Thoracic aorta (tissue), 2 donors: Measurements from ENCODE around the gene HSPA12B. TPM values are rescaled to one million over a fixed set of nuclear protein-coding genes. Genes with fewer than 3 reads are reported as not detected.

Experiments
- ATAC-seq: fragments of 150-250 bp; one replicate; pipeline ENCODE4 v1.8.0; 2017; ENCODE audit warnings: low read depth; ENCODE audit not compliant: insufficient number of reproducible peaks, low FRiP score
- DNase-seq: peaks from one replicate; pipeline ENCODE4 v3.0.0-alpha.2; 2020; ENCODE audit warnings: low spot score
- H3K27ac ChIP-seq, 2 donors: fragments of 200-600 bp; sonication (generic); 1 replicate in 1 of 2; 2 replicates in 1 of 2; pipeline ENCODE4 v1.5.1; 2016; ENCODE audit warnings: mild to moderate bottlenecking in 2 of 2, moderate library complexity in 2 of 2
- H3K27me3 ChIP-seq: fragments of 200-600 bp; sonication (generic); replicated peaks from 2 replicates; pipeline ENCODE4 v1.6.0; 2016; ENCODE audit warnings: mild to moderate bottlenecking; ENCODE audit not compliant: insufficient read depth
- H3K36me3 ChIP-seq: fragments of 200-600 bp; sonication (generic); one replicate; pipeline ENCODE4 v1.5.1; 2016
- H3K4me1 ChIP-seq, 2 donors: fragments of 200-600 bp; sonication (generic); 1 replicate in 1 of 2; 2 replicates in 1 of 2; pipeline versions ENCODE4 v1.5.1 to v1.6.0; 2016; ENCODE audit warnings: low read depth in 2 of 2, mild to moderate bottlenecking in 1 of 2; ENCODE audit not compliant: control insufficient read depth in 1 of 2
- H3K4me3 ChIP-seq: fragments of 200-600 bp; sonication (generic); 2 replicates; pipeline ENCODE4 v1.5.1; 2016; ENCODE audit warnings: mild to moderate bottlenecking
- H3K9me3 ChIP-seq: fragments of 200-600 bp; sonication (generic); 2 replicates; pipeline ENCODE4 v1.5.1; 2016
- total RNA-seq, 2 donors: library from RNA; depleted of rRNA; stranded (reverse); fragments of >200 nt; gene quantifications; one replicate each; pipeline versions ENCODE4 v1.1.0 to v1.2.3, GENCODE V29; 2016
- TF ChIP-seq, protein P1 (sequence below): fragments of 200-600 bp; sonication (generic); IDR thresholded peaks from one replicate; pipeline ENCODE4 v1.5.1; 2019; ENCODE audit warnings: antibody characterized with exemption

Gene HSPA12B
- total RNA-seq, 2 donors from 2014 or later, result 4.6 to 6.5 TPM

DNA sequence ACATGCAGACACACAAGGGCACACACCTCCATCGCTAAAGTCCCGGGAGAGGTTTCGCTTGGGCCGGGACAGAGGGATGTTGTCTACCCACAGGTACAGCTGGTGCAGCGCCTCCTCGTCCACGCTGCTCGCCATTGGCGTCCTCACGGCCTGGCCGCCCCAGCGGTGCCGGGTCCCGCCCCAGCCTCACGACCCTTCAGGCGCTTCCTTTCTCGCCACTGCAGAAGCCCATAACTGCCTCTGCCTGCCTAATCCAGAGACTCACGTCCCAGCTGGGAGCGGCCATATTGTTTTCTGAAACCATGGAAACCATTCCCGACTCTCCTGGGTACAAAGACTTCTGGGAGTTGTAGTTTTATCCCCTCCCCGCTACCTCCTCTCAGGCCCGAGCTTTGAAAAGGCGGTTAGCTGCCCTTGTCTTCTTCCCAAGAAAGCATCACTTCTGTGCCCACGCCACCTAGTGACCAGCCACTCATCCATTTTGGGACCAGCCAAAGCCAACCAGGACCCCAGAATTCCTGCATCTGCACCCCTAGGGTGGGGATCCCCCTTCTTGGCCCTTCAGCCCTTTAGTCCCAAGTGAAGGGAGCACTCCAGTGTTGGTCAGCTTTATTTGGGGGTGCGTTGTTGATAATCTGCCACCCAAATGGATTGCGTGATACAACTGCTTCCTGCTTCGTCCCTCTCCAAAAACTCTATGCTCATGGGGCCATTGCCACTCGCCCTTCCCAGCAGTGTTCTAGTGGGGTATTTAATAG, 48.8 kb downstream of the HSPA12B start, which contains the start of gene SPEF1:
TSS of gene SPEF1 (minus strand) at position 296 of the 758 bp plus-strand sequence. CDS start at position 135, 161 bp downstream.
- H3K27ac ChIP-seq, result peak within 1 kb of the TSS; percentile 49 to 54
- H3K36me3 ChIP-seq, result no peaks in the 10 kb centered on the region
- H3K27me3 ChIP-seq, result no peaks in the 10 kb centered on the region
- no peaks in the 10 kb centered on the region for H3K9me3 ChIP-seq
- peak within 1 kb of the TSS; percentile 57 for H3K4me3 ChIP-seq
- peaks cover 31 to 47% of the 10 kb centered on the region in 2 donors for H3K4me1 ChIP-seq
- TF ChIP-seq, protein P1, sequence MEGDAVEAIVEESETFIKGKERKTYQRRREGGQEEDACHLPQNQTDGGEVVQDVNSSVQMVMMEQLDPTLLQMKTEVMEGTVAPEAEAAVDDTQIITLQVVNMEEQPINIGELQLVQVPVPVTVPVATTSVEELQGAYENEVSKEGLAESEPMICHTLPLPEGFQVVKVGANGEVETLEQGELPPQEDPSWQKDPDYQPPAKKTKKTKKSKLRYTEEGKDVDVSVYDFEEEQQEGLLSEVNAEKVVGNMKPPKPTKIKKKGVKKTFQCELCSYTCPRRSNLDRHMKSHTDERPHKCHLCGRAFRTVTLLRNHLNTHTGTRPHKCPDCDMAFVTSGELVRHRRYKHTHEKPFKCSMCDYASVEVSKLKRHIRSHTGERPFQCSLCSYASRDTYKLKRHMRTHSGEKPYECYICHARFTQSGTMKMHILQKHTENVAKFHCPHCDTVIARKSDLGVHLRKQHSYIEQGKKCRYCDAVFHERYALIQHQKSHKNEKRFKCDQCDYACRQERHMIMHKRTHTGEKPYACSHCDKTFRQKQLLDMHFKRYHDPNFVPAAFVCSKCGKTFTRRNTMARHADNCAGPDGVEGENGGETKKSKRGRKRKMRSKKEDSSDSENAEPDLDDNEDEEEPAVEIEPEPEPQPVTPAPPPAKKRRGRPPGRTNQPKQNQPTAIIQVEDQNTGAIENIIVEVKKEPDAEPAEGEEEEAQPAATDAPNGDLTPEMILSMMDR, result peak; percentile 41
- ATAC-seq, result peak; percentile 88
- peak; percentile 65 for DNase-seq

DNA sequence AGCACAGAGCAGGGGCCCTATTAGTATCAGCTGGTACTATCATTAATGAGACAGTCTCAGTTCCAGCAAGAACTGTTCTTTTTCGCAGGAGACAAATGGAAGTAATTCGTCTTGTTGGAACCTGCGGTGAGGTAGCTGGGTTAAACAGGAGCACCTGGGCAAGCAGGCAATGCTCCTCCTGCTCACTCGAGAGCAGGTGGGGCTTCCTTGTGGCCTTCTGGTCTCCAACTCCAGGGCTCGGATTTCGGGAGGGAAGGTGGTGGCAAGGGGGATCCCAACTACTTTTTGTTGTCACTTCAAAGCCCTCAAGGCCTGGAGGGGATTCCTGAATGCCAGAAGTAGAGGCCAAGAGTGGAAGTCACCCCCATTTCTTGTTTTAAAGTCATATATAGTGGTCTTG, 50.1 kb downstream of the HSPA12B start:
- ATAC-seq (no peak), DNase-seq (no peak)
- Histone ChIP-seq H3K9me3 (no peaks in the 10 kb centered on the region), H3K36me3 (no peaks in the 10 kb centered on the region), H3K4me1 (peaks cover 37 to 49% of the 10 kb centered on the region in 2 donors), H3K27ac (no peak overlapping the region), H3K4me3 (no peak overlapping the region), H3K27me3 (no peaks in the 10 kb centered on the region)
- TF ChIP-seq, protein P1, result no peak

DNA sequence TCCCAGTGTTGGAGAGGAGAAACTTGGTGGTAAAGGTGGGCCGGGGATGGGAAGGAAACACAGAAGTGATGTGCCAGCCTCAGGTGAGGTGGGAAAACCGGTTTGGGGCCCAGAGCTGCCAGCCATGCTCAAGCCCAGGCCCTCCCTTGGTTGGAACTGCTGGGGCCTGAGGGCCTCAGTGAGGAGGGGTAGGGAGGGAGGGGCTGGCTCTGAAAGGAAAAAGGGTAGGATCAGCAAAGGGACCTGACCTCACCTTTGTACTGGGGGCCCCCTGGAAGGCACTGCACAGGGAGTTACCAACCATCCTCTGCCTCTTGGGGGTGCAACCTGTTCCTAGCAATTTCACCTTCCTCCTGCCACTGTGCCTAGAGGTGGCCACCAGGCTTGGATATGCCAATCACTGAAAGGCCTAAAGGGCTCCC, 50.6 kb downstream of the HSPA12B start:
- H3K27ac ChIP-seq, result no peak overlapping the region
- H3K36me3 ChIP-seq, result no peaks in the 10 kb centered on the region
- TF ChIP-seq, protein P1, result no peak
- no peaks in the 10 kb centered on the region for H3K9me3 ChIP-seq
- H3K4me1 ChIP-seq, result peaks cover 34 to 47% of the 10 kb centered on the region in 2 donors
- no peak for DNase-seq
- no peaks in the 10 kb centered on the region for H3K27me3 ChIP-seq
- no peak for ATAC-seq
- no peak overlapping the region for H3K4me3 ChIP-seq

DNA sequence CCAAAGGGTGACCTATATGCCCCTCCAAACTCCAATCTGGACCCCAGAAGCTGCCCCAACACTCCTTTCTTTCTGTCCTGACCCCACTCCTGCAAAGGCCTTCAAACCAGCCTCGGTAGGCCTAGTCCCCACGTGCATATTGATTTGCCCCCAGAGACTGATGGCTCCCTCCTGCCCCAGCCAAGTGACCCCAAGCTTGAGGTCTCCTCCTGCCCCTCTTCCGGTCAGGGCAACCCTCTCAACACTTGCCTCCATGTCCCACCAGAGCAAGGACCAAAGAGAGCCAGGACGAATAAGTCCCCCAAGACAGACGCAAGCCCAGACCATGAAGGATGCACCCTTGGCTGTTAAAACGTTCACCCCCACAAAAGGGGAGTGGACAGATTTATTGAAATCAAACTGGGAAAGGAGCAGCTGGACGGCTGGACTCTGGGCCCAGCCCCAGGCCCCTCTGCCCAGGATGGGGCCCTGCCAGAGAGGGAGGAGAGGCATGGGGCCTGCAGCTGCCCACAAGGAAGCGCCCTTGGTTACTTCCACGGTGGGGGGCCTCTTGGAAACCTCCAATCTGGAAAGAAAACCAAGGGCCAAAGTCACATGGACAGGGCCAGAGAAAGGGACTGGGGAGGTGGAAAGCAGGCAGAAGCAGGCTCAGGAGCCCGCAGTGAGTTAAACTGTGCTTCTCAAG, 51.2 kb downstream of the HSPA12B start:
- DNase-seq (no peak), ATAC-seq (no peak)
- Histone ChIP-seq H3K4me3 (no peak overlapping the region), H3K9me3 (no peaks in the 10 kb centered on the region), H3K27me3 (no peaks in the 10 kb centered on the region), H3K4me1 (peaks cover 29 to 42% of the 10 kb centered on the region in 2 donors), H3K27ac (no peak overlapping the region), H3K36me3 (no peaks in the 10 kb centered on the region)
- TF ChIP-seq, protein P1, result no peak

DNA sequence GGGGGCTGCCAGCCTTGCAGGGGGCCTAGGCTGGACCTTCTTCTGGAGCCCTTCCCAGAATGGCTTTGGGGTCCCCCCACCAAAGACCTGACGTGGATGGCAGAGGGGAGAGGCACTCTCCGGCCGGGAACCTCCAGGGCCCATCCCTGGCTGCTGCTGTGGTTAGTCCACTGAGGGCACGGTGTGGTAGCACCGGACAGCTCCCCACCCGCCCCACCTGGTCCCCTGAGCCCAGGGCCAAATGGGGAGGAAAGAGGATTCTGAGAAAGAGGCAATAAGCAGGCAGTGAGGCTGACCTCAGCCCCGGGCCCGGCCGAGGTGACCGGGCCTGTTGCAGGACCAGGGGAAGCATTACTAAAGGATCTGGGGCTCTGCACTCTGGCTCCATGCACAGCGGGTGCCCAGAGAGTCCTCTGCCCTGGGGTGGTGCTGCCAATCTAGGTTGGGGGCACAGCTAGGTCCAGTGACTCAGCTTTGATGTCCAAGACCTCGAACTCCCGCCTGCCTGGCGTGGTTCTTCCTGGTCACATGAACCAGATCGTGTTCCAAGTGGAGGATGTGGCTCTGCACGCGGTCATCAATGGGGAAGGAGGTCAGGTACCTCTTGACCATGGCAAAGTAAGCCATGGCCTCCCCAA, 51.9 kb downstream of the HSPA12B start:
- Histone ChIP-seq H3K4me3 (peak overlapping the region; percentile 83), H3K9me3 (no peaks in the 10 kb centered on the region), H3K27me3 (no peaks in the 10 kb centered on the region), H3K4me1 (peaks cover 29 to 42% of the 10 kb centered on the region in 2 donors), H3K27ac (peak overlapping the region in 1 of 2 donors; percentile 79), H3K36me3 (no peaks in the 10 kb centered on the region)
- ATAC-seq (no peak), DNase-seq (no peak)
- TF ChIP-seq, protein P1, result no peak
